ENCODE measurements around the gene ZNF407.

Gene ZNF407

DNA sequence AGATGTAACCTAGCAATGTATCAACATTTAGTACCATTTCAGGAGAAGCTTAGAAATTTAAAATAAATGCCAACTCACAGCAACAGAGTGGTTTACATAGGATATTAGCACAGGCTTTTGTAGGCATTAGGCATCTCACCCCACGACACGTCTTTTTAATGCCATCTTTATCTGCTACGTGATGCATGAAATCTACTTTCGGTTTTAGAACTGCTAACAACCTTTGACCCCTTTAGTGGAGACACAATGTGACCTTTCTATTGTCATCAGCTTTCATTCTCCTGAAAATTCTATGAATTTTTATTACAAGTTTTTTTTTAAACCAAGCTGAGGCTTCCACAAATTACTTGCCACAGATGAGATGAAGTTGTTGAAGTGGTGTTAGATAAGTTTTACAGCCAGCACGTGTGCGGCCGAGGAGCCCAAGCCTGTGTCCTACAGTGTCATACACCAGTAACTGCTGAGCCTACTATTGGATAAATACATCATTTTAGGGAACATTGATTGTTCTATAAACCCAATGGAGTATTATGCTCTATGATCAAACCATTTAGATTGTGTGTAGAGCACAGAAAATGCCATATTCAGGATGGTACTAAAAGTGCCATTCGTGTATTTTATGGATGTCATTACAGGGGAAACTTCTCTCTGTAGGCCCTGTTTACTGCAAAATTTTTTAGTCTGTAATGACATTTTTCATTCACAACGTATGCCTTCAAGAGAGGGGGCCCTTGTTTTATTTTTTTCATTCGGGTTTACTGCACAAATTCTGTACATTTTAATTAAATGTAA lies 459.7 kb downstream of the ZNF407 start:
- no peak for DNase-seq (ENCODE audit: low read depth in 2 of 2)
- TF ChIP-seq CTCF (IDR thresholded peaks at IDR 0.05; ENCODE audit: low read depth, low read length) = no peak
- no peak overlapping the region for H3K4me3 ChIP-seq (replicated peaks in 1 of 2; ENCODE audit: low read depth in 2 of 2, low read length in 2 of 2)

- no peak overlapping the region for H3K4me3 ChIP-seq (replicated peaks in 1 of 2; ENCODE audit: low read depth in 2 of 2, low read length in 2 of 2)
- DNase-seq (ENCODE audit: low read depth in 2 of 2) = no peak
- no peak for TF ChIP-seq CTCF (IDR thresholded peaks at IDR 0.05; ENCODE audit: low read depth, low read length)
Observed at GRCh38 chr18:75060185-75060584, 462.5 kb downstream of the ZNF407 start.

DNA sequence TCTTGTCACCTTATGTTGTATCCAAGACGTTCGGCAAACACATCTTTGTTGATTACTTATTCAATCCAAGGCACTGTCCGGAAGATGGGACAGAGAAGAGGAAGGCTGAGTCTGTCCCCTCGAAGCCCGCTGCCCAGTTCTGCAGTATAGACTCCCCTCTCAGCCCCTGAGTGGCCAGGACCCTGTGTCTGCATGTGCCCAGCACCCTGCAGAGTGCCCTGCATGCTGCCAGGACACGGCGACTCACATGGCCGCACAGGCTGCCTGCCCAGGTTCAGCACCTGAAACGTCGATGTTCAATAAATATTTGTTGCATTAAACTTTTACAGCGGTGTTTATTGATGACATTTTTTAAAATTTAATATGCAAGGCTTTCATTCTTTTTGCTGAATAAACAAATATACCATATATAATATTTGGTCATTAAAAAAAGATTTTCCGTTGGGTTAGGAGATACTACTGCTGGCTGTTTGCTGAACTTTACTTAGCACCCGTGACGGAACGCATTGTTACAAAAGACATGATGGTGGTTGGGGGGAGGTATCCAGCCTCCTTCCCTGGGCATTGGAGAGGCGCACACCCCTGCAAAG lies 464.7 kb downstream of the ZNF407 start:
- H3K4me3 ChIP-seq (replicated peaks in 1 of 2; ENCODE audit: low read depth in 2 of 2, low read length in 2 of 2) = no peak overlapping the region
- no peak for TF ChIP-seq CTCF (IDR thresholded peaks at IDR 0.05; ENCODE audit: low read depth, low read length)

GRCh38 chr18:75063196-75063595 lies 465.5 kb downstream of the ZNF407 start:
- no peak for TF ChIP-seq CTCF (IDR thresholded peaks at IDR 0.05; ENCODE audit: low read depth, low read length)
- no peak overlapping the region for H3K4me3 ChIP-seq (replicated peaks in 1 of 2; ENCODE audit: low read depth in 2 of 2, low read length in 2 of 2)
- DNase-seq (ENCODE audit: low read depth in 2 of 2) = no peak

More for the DNA sequence above, 464.7 kb downstream of the ZNF407 start:
- DNase-seq (ENCODE audit: low read depth in 2 of 2) = no peak

DNA sequence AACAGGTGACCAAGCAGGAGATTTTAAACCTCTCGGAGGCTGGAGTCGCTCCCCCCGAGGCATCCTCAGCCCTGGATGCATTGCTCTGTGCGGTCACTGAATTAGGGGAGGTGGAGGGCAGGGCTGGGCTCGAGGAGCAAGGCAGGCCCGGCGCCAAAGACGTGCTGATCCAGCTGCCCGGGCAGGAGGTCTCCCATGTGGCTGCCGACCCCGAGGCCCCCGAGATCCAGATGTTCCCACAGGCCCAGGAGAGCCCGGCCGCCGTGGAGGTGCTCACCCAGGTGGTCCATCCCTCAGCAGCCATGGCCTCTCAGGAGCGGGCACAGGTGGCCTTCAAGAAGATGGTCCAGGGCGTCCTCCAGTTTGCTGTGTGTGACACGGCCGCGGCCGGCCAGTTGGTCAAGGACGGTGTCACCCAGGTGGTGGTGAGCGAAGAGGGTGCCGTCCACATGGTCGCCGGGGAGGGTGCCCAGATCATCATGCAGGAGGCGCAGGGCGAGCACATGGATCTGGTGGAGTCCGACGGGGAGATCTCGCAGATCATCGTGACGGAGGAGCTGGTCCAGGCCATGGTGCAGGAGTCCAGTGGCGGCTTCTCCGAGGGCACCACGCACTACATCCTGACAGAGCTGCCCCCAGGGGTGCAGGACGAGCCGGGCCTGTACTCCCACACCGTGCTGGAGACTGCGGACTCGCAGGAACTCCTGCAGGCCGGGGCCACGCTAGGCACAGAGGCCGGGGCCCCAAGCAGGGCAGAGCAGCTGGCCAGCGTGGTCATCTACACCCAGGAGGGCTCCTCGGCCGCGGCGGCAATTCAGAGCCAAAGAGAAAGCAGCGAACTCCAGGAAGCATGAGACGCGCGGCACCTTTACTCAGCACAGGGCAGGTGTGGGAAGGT lies 466.2 kb downstream of the ZNF407 start:
- no peak for DNase-seq (ENCODE audit: low read depth in 2 of 2)
- no peak for TF ChIP-seq CTCF (IDR thresholded peaks at IDR 0.05; ENCODE audit: low read depth, low read length)
- no peak overlapping the region for H3K4me3 ChIP-seq (replicated peaks in 1 of 2; ENCODE audit: low read depth in 2 of 2, low read length in 2 of 2)

- no peak for DNase-seq (ENCODE audit: low read depth in 2 of 2)
- TF ChIP-seq CTCF (IDR thresholded peaks at IDR 0.05; ENCODE audit: low read depth, low read length) = no peak
- no peak overlapping the region for H3K4me3 ChIP-seq (replicated peaks in 1 of 2; ENCODE audit: low read depth in 2 of 2, low read length in 2 of 2)
Observed at GRCh38 chr18:75064513-75064905, 466.8 kb downstream of the ZNF407 start.
